HepG2 (cell line): ENCODE measurements around the gene CCDC87. TPM values are rescaled to one million over a fixed set of nuclear protein-coding genes. Genes with fewer than 3 reads are reported as not detected.

Experiments used
- BHLHE40 ChIP-seq: IDR thresholded peaks from 2 replicates; pipeline ENCODE4 v1.6.1; 2011; ENCODE audit warnings: low read length, improper control_type of control experiment
- JUND ChIP-seq: sonication (generic); formaldehyde crosslinking; IDR thresholded peaks from 2 replicates; pipeline ENCODE4 v1.8.0; 2022; ENCODE audit warnings: mild to moderate bottlenecking, missing genetic modification reagents
- KAT2B ChIP-seq: fragments of 150-350 bp; IDR thresholded peaks from 2 replicates; pipeline ENCODE4 v1.6.1; 2014; ENCODE audit warnings: low read depth, low read length, borderline replicate concordance
- KAT7 ChIP-seq: IDR thresholded peaks from 2 replicates; pipeline ENCODE4 v1.6.1; 2018; ENCODE audit warnings: borderline replicate concordance, missing compliant biosample characterization
- MEF2D ChIP-seq: sonication (generic); formaldehyde crosslinking; IDR thresholded peaks from 2 replicates; pipeline ENCODE4 v1.5.1; 2020; ENCODE audit warnings: mild to moderate bottlenecking, missing genetic modification reagents
- SATB2 ChIP-seq: sonication (generic); formaldehyde crosslinking; IDR thresholded peaks from 2 replicates; pipeline ENCODE4 v1.5.0; 2020; ENCODE audit warnings: missing genetic modification reagents
- TBP ChIP-seq: sonication (generic); formaldehyde crosslinking; IDR thresholded peaks from 2 replicates; pipeline ENCODE4 v1.5.0; 2020; ENCODE audit warnings: missing genetic modification reagents
- ZNF781 ChIP-seq: sonication (generic); formaldehyde crosslinking; IDR thresholded peaks from 2 replicates; pipeline ENCODE4 v1.5.1; 2020; ENCODE audit warnings: borderline replicate concordance, mild to moderate bottlenecking, missing genetic modification reagents; ENCODE audit errors: not compliant biosample characterization
- polyA plus RNA-seq, 8 experiments: library from polyadenylated mRNA; depleted of rRNA in 3 of 8; stranded (reverse) in 7 of 8; unstranded in 1 of 8; fragments of >200 nt; fragmentation: Illumina TruSeq in 4 of 8; extraction: Trizol in 4 of 8; gene quantifications; 2 replicates each; pipeline versions ENCODE4 v1.2.1 to v1.2.3, GENCODE V29; 2011 to 2016; ENCODE audit warnings: low read depth in 4 of 8, missing spikeins in 1 of 8, mixed read lengths in 1 of 8; ENCODE audit not compliant: insufficient read depth in 1 of 8
- total RNA-seq, 5 experiments: library from RNA; depleted of rRNA; stranded (reverse); fragments of >200 nt; fragmentation: Illumina TruSeq; extraction: Trizol; gene quantifications; 2 replicates each; pipeline ENCODE4 v1.2.3, GENCODE V29; 2016; ENCODE audit warnings: low read depth in 1 of 5
- TF ChIP-seq, protein P1 (sequence below): sonication (generic); formaldehyde crosslinking; IDR thresholded peaks from 2 replicates; pipeline ENCODE4 v1.9.0; 2021; ENCODE audit warnings: mild to moderate bottlenecking, missing genetic modification reagents
- TF ChIP-seq, protein P2 (sequence below), 2 experiments: fragments of 450-650 bp in 1 of 2; sonication (generic) in 1 of 2; formaldehyde crosslinking in 1 of 2; IDR thresholded peaks; 2 replicates each; pipeline versions ENCODE4 v1.6.1 to v1.8.0; 2016 to 2022; ENCODE audit warnings: antibody characterized with exemption in 1 of 2, mild to moderate bottlenecking in 1 of 2, missing genetic modification reagents in 1 of 2
- TF ChIP-seq, protein P3 (sequence below): sonication (generic); formaldehyde crosslinking; IDR thresholded peaks from 2 replicates; pipeline ENCODE4 v1.5.1; 2020; ENCODE audit warnings: missing genetic modification reagents, mild to moderate bottlenecking, borderline replicate concordance

Gene CCDC87
- total and polyA plus RNA-seq, 2 of the 13 experiments (the other 11 are each of a cell fraction or from before 2014, with no cell fraction given), result 0.05 to 0.42 TPM

DNA sequence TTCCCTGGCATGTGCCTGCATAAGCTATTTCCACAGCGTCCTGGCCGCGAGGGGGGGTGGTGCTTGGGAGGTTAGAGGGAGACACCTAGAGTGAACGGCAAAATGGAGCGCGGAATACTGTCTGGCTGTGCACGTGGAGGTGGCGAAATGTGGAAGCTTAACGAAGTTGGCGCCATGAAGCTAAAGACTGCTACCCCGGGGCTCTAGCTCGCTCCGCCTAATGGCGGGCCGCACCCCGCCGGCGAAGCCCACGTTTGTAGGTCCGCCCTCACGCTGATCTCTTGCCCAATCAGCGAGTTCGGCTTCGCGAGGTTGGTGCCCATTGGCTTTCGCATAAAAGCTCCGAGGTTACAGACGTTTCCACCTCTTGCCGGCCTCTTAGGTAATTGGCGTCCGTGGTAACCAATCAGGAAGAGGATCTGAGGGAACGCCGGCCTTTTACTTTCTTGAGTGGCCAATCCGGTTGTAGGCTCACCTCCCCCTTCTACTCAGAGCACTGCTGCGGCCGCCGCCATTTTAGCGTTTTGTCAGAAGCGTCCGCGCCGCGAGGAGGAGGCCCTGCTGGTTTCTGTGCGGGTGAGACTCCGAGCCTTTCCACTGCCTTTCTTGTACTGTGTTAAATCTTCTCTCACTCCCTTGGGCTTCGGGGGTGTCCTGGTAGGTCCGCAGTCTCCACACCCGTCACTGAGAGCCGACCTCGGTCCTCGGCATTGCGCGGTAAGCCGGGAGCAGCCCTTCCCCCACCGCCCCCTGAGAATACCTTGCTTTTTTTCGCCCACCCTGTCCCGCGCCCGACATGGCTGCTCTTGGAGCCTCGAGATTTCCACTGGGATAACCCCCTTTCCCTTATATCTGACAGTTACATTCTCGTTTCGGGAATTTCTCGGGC is 45.6 kb upstream of the CCDC87 start, which contains the start of gene RBM4 (continued):
- TF ChIP-seq, protein P1, sequence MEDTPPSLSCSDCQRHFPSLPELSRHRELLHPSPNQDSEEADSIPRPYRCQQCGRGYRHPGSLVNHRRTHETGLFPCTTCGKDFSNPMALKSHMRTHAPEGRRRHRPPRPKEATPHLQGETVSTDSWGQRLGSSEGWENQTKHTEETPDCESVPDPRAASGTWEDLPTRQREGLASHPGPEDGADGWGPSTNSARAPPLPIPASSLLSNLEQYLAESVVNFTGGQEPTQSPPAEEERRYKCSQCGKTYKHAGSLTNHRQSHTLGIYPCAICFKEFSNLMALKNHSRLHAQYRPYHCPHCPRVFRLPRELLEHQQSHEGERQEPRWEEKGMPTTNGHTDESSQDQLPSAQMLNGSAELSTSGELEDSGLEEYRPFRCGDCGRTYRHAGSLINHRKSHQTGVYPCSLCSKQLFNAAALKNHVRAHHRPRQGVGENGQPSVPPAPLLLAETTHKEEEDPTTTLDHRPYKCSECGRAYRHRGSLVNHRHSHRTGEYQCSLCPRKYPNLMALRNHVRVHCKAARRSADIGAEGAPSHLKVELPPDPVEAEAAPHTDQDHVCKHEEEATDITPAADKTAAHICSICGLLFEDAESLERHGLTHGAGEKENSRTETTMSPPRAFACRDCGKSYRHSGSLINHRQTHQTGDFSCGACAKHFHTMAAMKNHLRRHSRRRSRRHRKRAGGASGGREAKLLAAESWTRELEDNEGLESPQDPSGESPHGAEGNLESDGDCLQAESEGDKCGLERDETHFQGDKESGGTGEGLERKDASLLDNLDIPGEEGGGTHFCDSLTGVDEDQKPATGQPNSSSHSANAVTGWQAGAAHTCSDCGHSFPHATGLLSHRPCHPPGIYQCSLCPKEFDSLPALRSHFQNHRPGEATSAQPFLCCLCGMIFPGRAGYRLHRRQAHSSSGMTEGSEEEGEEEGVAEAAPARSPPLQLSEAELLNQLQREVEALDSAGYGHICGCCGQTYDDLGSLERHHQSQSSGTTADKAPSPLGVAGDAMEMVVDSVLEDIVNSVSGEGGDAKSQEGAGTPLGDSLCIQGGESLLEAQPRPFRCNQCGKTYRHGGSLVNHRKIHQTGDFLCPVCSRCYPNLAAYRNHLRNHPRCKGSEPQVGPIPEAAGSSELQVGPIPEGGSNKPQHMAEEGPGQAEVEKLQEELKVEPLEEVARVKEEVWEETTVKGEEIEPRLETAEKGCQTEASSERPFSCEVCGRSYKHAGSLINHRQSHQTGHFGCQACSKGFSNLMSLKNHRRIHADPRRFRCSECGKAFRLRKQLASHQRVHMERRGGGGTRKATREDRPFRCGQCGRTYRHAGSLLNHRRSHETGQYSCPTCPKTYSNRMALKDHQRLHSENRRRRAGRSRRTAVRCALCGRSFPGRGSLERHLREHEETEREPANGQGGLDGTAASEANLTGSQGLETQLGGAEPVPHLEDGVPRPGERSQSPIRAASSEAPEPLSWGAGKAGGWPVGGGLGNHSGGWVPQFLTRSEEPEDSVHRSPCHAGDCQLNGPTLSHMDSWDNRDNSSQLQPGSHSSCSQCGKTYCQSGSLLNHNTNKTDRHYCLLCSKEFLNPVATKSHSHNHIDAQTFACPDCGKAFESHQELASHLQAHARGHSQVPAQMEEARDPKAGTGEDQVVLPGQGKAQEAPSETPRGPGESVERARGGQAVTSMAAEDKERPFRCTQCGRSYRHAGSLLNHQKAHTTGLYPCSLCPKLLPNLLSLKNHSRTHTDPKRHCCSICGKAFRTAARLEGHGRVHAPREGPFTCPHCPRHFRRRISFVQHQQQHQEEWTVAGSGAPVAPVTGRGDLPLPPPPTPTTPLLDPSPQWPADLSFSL (CRISPR knock-in tag), result 0 out of 2 replicates have a peak, but pooled peaks have one; percentile 28
- TF ChIP-seq MEF2D (no peak), ZNF781 (peak; percentile 72), BHLHE40 (0 out of 2 replicates have a peak, but pooled peaks have one; percentile 11), TBP (no peak), JUND (CRISPR knock-in tag) (no peak), KAT7 (no peak; the same call in 1 of the 2 replicates), SATB2 (CRISPR knock-in tag) (no peak; the same call in 1 of the 2 replicates), KAT2B (no peak)
- TF ChIP-seq, protein P2, sequence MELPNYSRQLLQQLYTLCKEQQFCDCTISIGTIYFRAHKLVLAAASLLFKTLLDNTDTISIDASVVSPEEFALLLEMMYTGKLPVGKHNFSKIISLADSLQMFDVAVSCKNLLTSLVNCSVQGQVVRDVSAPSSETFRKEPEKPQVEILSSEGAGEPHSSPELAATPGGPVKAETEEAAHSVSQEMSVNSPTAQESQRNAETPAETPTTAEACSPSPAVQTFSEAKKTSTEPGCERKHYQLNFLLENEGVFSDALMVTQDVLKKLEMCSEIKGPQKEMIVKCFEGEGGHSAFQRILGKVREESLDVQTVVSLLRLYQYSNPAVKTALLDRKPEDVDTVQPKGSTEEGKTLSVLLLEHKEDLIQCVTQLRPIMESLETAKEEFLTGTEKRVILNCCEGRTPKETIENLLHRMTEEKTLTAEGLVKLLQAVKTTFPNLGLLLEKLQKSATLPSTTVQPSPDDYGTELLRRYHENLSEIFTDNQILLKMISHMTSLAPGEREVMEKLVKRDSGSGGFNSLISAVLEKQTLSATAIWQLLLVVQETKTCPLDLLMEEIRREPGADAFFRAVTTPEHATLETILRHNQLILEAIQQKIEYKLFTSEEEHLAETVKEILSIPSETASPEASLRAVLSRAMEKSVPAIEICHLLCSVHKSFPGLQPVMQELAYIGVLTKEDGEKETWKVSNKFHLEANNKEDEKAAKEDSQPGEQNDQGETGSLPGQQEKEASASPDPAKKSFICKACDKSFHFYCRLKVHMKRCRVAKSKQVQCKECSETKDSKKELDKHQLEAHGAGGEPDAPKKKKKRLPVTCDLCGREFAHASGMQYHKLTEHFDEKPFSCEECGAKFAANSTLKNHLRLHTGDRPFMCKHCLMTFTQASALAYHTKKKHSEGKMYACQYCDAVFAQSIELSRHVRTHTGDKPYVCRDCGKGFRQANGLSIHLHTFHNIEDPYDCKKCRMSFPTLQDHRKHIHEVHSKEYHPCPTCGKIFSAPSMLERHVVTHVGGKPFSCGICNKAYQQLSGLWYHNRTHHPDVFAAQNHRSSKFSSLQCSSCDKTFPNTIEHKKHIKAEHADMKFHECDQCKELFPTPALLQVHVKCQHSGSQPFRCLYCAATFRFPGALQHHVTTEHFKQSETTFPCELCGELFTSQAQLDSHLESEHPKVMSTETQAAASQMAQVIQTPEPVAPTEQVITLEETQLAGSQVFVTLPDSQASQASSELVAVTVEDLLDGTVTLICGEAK (IDR thresholded peaks at IDR 0.05), result no peak
- TF ChIP-seq, protein P2 (CRISPR knock-in tag; IDR thresholded peaks at IDR 0.05), result no peak; the same call in 1 of the 2 replicates
- TF ChIP-seq, protein P3, sequence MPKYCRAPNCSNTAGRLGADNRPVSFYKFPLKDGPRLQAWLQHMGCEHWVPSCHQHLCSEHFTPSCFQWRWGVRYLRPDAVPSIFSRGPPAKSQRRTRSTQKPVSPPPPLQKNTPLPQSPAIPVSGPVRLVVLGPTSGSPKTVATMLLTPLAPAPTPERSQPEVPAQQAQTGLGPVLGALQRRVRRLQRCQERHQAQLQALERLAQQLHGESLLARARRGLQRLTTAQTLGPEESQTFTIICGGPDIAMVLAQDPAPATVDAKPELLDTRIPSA (CRISPR knock-in tag), result no peak; the same call in 1 of the 2 replicates
